GM19468 (cell line): ENCODE results near the gene ATAD1.
"Not testable (repeated sequence)": the region's sequence is repeated elsewhere in the genome, so short reads cannot be mapped to it uniquely, and the experiment has no call there.

ENCODE experiments used
- ATAC-seq: cut with Tn5 transposase; IDR thresholded peaks from one replicate; pipeline ENCODE4 v1.9.1; 2021; ENCODE audit warnings: mild to moderate bottlenecking, moderate library complexity, moderate number of reproducible peaks; ENCODE audit not compliant: unreplicated experiment; ENCODE audit errors: extremely low read depth

The ATAD1 gene

DNA sequence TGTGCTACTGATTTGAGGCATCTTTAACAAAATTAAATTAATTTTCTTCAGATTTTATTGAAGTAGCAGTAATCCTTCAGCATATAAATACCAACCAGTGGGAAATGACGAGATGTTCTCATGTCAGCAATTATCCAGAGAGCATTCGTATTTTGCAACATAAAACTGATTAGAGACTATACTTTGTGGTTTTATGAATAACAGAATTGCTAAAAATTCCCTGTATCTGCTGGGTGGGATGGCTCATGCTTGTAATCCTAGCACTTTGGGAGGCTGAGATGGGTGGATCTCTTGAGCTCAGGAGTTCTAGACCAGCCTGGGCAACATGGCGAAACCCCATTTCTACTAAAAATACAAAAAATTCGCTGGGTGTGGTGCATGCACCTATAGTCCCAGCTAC, 56.9 kb downstream of the ATAD1 start:
- ATAC-seq, result no peak

DNA sequence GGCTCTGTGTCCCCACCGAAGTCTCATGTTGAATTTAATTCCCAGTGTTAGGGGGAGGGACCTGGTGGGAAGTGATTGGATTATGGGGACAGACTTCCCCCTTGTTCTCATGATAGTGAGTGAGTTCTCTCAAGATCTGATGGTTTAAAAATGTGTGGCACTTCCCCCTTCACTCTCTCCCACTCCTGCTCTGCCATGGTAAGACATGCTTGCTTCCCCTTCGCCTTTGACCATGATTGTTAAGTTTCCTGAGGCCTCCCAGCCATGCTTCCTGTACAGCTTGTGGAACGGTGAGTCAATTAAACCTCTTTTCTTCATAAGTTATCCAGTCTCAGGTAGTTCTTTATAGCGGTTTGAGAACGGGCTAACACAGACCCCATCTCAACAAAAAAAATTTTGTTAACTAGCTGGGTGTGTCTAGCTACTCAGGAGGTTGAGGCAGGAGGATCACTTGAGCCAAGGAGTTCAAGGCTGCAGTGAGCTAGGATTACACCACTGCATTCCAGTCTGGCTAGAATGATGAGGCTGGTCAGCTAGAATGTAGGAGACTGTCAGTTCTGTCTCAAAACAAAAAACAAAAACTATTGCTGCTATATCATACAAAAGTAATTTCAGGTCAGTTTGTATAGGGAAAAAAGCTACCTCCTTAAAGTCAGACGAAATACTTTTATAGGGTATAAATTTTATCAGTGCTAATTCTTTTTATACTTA, 57.7 kb downstream of the ATAD1 start:
- ATAC-seq, result no peak

DNA sequence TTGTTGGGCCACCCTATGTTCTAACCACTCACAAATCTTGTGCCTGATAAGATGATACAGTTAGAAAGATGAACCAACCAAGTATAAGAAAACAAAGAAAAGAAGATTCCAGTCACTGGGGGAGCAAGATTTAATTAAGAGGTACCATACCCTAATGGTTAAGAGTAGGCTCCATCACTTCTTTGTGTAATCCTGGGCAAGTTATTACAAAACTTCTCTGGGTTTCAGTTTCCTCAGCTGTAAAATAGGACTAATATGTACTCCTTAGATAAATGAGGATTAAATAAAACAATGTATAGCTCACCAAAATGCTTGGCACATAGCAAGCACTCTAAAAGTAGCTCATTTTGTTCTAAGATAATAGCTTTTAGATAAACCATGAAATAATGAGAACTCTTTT, 58.5 kb downstream of the ATAD1 start:
- no peak for ATAC-seq

DNA sequence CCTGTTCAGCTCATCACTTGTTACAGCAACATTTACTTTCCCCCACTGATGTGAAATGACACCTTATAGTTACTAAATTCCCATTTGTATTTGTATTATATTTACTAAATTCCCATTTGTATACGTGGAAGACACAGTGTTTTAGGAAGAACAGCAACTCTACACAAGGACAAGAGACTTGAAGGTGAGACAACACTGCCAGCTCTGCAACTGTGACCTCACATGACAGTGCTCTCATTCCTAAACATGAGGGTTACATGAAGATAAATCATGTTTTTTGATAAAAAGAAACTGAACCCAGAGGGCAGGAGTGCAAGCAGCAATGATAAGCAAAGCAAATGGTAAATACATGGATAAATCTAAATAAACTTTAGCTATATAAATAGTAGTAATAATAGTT, 60.3 kb downstream of the ATAD1 start:
- no peak for ATAC-seq

DNA sequence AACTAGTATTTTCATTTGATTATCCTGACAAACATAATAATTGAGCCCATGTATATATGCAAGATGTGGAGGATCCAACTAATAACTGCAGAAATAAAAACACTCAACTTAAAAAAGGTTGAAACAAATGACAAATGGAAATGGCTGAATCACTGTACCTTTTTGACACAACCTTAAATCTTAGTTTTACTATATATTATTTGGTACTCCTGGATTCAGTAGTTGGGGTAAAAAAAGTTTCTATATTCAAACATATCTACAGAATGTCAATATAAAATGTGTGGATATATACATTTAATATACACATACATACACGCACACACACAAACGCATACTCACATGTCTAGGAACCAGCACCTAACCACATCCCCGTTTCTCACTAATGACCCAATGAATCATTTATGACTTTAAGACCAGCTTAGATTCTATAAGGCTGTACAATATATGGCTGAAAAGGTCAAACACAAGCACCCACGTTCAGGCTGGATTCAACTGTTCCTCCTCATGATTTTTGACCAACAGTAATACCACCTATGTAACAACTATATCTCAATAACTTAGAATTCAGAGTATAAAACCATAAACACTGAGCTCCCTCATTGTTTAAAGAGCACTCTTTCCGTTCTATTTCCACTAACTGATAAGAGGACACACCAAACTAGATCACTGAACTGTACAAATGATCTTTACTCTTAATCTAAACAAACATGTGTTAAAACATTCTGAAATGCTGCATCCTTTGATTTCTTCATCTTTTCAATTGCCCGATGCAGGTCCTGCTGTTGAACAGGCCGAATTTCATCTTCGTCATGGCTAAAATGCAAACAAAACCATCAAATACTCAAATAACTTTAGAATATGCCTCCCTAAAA, 63.8 kb downstream of the ATAD1 start:
- no peak for ATAC-seq

DNA sequence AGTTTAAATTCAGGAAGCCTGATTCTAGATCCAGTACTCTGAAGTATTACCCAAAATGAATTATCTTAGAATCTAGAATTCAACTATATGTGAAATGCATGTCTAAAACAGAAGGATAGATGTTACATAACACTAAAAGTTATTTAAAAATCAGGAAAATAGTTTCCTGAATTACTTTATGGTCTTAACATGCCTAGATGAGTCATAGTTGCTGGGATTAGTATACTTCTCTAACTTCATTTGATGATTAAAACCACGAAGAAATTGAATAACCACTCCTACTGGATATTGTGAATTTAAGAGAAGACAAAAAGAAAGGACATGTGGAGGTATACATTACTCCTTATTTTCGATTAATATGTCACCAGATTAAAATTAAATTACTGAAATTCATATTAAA, 65.5 kb downstream of the ATAD1 start:
- no peak for ATAC-seq

DNA sequence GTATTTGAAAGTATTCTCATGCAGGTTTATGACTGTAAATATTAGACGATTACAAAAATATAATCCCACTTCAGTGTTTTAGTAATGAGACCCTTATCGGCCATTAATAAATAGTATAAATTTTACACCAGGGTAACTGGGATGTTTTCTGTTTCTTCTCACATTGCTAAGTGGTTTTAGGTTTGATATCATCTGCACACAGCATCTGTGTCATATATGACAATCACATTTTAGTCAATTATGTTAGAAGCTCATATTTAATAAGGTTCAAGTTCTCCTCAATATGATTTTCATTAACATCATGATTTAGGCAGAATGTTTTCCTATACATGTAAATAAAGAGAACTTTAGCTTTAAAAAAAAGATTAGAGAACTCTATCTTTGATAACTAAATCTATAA, 66.8 kb downstream of the ATAD1 start:
- ATAC-seq, result no peak

DNA sequence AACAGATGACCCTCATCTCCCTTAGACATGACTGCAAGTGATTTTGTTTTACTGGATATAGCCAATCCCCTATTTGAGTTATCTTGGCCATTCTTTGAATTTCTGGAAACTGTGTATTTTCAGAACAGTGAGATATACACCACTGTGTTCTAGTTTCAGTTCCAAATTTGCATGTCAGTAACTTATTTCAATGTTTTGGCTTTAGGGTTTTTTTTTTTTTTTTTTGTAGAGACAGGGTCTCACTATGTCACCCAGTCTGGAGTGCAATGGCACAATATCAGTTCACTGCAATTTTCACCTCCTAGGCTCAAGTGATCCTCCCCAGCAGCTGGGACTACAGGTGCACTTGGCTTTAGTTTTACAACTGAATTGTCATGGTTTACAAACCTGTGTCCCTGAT, 67.2 kb downstream of the ATAD1 start:
- ATAC-seq, result peak; percentile 52

DNA sequence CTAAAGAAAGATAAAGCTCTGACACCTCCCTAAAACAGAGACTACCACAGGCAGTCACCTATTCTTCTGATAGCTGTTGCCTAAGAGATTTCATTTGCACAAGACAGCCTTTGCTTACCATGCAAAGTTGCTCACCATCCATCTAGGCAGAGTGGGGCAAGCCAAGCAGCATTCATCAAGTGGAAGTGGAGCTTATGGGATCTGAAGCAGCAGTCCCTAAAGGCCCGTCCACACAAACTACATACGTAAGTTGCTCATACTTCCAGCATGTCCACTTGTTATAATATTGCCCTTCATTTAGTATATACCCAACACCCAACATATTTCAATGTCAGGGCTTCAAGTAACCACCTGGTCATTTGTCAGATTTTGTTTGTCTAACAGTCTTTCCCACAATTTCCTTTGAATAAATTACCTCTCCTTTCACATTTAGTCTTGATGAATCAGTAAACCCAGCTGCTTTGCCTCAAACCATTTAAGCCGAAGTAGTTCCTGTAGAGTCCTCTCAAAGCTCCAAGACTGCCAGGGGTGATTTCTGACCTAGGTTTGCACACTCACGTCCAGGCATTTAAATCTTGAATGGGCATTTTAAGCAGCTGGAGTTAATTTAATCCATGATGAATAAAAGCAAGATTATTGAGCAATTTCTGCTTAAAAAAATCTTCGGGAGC, 67.9 kb downstream of the ATAD1 start:
- no peak for ATAC-seq

DNA sequence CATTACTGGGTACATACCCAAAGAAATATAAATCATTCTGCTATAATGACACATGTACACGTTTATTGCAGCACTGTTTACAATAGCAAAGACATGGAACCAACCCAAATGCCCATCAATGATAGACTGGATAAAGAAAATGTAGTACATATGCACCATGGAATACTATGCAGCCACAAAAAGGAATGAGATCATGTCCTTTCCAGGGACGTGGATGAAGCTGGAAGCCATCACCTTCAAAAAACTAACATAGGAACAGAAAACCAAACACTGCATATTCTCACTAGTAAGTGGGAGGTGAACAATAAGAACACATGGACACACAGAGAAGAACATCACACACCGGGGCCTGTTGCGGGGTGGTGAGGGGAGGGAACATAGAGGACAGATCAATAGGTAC, 69.8 kb downstream of the ATAD1 start:
- ATAC-seq, result not testable (repeated sequence)

DNA sequence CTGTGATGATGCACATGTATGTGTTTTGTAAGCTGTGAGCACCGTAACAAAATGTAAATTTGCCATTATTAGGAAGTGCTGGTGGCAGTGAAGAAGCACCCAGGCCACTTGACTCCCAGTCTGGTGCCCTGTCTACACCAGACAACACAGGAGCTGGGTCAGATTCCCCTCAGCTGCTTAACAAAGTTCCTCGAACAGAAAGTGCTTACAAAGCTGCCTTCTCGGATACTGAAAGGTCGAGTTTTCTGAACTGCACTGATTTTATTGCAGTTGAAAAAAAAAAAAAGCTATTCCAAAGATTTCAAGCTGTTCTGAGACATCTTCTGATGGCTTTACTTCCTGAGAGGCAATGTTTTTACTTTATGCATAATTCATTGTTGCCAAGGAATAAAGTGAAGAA, 71.1 kb downstream of the ATAD1 start:
- no peak for ATAC-seq

DNA sequence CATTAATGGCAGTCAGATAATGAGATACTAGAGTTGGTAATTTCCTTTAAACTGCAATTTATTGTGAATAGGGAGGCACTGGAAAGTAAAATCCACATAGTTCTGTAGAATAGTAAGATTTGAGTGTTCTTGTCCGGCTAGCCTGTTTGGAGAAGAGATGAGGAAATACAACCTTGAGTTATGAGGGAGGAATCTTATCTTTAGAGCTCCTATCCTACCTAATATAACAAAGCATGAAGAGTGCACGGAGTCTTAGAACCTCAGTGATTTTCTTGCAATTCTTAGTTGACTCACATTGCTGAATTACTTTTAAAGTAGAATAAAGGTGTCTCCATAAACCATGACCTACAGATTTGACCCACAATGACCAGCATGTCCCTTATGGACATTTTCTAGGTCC, 73.4 kb downstream of the ATAD1 start:
- ATAC-seq, result no peak

DNA sequence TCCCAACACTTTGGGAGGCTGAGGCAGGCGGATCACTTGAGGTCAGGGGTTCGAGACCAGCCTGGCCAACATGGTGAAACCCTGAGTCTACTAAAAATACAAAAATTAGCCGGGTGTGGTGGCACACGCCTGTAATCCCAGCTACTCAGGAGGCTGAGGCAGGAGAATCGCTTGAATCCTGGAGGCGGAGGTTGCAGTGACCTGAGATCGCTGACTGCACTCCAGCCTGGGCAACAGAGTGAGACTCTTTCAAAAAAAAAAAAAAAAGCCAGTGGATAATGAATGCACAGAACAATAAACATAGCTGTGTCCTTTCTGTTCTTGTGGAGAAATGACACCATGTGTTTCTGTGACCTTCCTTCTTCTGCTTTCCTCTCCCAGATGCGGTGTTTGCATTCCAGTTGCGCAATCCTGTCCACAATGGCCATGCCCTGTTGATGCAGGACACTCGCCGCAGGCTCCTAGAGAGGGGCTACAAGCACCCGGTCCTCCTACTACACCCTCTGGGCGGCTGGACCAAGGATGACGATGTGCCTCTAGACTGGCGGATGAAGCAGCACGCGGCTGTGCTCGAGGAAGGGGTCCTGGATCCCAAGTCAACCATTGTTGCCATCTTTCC, 74.9 kb downstream of the ATAD1 start:
- not testable (repeated sequence) for ATAC-seq

DNA sequence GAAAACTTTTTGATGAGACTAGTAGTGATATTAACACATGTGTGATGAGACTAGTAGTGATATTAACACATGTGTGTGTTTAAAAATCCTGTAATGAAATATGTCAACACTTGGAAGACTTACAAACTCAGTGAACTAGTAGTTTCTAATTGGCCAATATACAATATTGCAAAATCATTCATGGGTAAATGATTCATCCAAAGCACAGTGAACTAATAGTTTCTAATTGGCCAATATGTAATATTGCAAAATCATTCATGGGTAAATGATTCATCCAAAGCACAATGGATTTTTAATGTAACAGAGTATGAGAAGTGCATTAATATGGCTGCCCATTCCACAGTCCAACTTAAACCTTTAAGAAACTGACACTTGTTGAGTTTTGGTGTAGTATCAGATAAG, 77.8 kb downstream of the ATAD1 start:
- ATAC-seq, result no peak

DNA sequence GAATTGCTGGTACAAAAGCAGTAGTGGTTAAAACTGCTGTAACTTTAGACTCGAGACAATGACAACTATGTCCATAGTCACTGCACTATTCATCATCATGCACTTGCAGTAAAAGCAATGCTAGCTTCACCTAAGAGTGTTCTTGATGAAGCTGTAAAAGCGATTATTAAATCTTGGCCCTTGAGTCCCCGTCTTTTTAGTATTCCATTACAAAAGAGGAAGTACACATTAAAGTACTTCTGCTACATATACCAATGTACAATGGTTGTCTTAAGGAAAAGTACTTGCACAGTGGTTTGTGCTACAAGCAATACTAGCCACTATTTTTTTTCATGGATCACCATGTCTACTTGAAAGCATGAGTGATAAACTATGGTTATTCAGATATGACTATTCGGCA, 78.3 kb downstream of the ATAD1 start:
- no peak for ATAC-seq

DNA sequence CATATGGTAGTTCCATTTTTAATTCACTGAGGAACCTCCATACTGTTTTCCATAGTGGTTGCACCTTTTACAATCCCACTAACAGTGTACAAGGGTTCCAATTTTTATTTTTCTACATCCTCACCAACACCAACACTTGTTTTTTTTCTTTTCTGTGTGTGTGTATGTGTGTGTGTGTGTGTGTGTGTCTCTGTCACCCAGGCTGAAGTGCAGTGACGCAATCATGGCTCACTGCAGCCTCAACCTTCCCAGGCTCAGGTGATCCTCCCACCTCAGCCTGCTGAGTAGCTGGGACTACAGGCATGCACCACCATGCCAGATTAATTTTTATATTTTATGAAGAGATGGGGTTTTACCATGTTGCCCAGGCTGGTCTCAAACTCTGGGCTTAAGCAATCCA, 79.8 kb downstream of the ATAD1 start:
- ATAC-seq, result not testable (repeated sequence)

DNA sequence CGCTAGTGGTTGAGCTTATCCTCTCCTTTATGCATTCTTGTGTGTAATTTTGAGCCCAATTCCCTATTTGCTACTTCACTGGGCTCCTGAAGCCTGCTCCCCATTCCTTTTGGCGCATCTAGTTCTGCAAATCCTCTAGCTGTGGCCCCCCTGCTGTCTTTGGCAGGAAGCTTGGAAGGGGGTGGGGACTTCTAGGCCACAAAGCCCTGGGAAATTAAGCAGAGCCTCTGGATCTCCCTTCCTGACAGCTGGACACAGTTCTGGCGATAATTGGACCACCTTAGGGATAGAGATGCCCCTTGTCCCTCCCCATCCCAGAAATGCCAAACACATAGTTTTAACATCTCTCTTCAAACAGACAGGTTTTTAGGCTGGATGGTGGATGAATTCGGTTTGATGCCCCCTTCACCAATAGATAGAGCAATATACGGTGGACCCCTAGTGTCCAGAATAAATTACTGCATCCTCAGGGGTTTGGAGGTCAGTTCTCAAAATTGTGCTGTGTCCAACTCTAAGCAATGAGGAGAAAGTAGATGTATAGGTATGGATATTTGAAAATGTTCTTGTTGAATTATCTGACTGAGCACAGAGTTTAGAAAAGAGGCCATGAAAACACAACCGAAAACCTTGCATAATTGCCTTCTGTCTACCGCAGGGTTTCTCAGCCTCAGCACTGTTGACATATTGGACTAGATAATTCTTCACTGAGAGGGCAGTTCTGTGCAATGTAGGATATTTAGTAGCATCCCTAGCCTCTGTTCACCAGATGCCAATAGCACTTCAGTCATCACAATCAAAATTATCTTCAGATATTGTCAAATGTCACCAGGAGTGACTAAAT, 82.8 kb downstream of the ATAD1 start:
- ATAC-seq, result no peak

DNA sequence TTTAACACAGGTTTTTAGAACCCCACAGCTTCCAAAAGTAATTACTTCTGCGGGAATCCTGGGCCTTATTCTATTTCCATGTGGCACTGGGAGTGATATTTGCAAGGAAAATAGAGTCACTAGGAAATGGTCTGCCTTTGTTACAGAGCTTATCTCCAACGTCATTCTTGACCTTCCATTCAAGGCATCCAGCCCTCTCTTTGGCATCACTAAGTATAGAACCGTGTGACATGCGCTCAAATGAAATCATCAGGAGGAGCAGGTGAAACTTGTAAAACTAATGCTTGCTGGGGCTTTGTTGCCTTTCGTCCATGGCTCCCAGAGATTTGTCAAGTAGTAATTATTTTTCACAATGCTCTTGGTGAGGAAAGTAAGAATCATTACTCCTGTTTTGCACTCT, 84.9 kb downstream of the ATAD1 start:
- no peak for ATAC-seq

DNA sequence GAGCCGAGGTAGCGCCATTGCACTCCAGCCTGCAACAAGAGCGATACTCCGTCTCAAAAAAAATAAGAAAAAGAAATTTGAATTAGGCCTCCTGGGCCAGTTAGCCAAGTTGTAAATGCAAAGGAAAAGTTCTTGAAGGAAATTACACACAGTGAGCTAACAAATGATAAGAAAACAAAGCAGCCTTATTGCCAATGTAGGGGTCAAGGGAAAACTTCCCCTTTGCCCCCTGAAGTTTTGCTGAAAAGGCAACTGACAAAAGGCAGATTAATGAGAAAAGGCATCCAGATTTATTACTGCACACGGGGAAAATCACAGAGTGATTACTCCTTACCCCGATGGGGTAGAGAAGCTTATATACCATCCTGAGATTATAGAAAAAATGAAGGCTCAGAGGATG, 88.1 kb downstream of the ATAD1 start:
- ATAC-seq, result no peak

DNA sequence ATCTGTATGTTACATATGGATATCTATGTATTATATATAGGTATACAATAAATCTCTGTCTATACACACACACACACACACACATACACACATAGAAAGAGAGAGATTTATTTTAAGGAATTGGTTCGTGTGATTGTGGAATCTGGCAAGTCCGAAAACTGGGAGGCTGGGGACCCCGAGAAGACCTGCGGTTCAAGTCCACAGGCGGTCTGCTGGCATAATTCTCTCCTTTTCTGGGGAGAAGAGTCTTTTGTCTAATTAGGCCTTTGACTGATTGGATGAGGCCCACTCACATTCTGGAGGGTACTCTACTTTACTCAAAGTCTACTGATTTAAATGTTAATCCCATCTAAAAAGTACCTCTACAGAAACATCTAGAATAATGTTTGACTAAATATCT, 93.2 kb downstream of the ATAD1 start:
- no peak for ATAC-seq
